Thyroid gland (tissue), 4 donors: Measurements from ENCODE around the gene TDG.

ENCODE experiments used
- POLR2A ChIP-seq, 2 donors: fragments of 450-650 bp; IDR thresholded peaks; one replicate each; pipeline ENCODE4 v1.6.1; 2017; ENCODE audit warnings: antibody characterized with exemption in 2 of 2, mild to moderate bottlenecking in 2 of 2, moderate library complexity in 1 of 2
- TF ChIP-seq, protein P1 (sequence below), 6 experiments: fragments of 200-600 bp in 3 of 6; fragments of 450-650 bp in 3 of 6; sonication (generic) in 3 of 6; IDR thresholded peaks; one replicate each; pipeline ENCODE4 v1.5.1; 2016 to 2019; ENCODE audit warnings: antibody characterized with exemption in 6 of 6, mild to moderate bottlenecking in 2 of 6, inconsistent platforms in 1 of 6, moderate library complexity in 1 of 6

DNA sequence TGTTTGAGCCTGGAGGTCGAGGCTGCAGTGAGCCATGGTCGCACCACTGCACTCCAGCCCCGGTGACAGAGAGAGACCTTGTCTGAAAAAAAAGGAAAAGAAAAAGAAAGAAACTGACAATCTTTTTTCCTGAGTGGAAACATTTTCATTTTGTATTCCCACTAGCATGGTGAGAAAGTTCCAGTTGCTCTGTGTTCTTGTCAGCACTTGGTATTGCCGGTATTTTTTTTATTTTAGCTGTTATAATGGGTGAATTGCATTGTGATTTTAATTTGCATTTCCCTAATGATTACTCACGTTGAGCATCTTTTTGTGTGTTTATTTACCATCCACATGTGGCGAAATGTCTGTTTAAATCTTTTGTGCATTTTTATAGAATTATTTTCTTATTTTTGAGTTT, 58.7 kb downstream of the TDG start:
- TF ChIP-seq, protein P1, sequence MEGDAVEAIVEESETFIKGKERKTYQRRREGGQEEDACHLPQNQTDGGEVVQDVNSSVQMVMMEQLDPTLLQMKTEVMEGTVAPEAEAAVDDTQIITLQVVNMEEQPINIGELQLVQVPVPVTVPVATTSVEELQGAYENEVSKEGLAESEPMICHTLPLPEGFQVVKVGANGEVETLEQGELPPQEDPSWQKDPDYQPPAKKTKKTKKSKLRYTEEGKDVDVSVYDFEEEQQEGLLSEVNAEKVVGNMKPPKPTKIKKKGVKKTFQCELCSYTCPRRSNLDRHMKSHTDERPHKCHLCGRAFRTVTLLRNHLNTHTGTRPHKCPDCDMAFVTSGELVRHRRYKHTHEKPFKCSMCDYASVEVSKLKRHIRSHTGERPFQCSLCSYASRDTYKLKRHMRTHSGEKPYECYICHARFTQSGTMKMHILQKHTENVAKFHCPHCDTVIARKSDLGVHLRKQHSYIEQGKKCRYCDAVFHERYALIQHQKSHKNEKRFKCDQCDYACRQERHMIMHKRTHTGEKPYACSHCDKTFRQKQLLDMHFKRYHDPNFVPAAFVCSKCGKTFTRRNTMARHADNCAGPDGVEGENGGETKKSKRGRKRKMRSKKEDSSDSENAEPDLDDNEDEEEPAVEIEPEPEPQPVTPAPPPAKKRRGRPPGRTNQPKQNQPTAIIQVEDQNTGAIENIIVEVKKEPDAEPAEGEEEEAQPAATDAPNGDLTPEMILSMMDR (IDR thresholded peaks at IDR 0.05), result no peak
- TF ChIP-seq POLR2A (IDR thresholded peaks at IDR 0.05), result no peak
